UCSD-AML1 (cell line): ENCODE results near the gene SLIT2.

ENCODE experiments used
- DNase-seq: peaks from one replicate; lab custom pipeline; 2025; ENCODE audit not compliant: unreplicated experiment; lab: John Stamatoyannopoulos, UW

Gene SLIT2

DNA sequence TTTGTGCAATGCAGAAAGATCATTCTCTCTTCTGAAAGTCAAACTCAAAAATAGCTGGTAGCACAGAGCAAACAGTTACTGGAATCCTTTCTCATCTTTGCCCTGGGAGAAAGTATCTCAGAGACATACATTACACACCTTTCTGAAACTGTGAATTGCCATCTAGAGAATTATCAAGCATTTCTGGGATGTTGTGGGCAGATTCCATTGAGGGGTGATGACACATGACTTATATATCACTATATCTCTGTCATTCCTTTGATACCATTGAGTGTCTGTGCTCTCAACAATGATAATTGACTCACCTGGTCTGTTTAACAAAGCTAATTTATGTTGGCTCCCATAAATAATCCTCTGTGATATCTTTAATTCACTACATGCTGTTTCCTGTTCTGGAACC is 13.0 kb downstream of the SLIT2 start:
- DNase-seq = no peak

DNA sequence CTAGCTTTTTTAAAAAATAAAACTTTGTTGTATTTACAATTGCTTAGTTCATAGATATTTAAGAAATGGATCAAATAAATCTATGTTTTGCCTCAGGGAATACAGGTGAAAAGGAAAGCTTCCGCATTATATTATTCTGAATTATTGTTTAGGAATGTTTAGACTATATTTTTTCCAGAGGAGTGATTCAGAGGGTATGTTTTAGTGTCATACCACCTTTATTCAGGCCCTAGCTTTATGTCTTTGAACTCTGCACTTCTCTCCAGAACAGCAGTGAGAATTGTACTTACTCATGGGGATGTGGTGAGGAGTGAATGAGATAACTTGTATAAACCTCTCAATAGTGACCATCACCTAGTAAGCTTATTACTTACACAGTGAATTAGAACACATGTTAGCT is 14.0 kb downstream of the SLIT2 start:
- no peak for DNase-seq

DNA sequence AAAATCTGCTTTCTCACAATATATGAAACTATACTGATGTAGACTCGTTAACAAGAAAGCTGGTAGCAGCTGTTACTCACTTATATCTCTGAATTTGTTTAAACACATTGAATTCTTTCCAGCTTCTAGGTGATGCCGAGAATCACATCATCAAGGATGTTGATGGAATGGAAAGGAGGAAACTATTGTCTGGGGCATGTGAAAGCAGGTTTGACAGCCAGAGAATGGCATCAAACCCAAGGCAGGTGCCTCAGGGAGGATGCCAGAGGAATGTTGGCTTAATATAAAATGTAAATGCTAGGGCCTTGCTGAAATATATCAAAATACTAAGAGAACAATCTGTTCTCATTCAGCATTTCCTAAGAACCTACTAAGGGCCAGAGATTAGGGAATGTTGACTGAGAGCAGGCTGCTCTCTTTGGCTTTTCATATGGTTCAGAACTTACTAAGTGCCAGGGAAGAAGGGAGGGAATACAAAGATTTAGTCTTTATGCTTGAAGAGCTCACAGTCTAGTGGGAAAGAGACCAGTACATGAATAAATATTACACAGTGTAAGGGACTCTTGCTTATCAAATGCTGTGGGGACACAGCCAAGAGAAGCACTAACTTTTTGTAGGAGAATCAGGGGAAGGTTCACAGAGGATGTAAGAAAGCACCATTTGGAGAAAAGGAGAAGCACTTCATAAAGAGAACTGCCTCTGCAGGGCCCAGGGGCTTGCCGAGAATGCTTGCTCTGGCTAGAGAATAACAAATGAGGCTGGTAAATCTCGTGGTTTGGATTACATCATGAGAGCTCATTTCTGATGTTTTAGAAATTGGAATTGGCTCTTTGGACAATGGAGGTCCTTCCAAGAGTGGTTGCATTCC is 14.7 kb downstream of the SLIT2 start:
- DNase-seq = no peak

DNA sequence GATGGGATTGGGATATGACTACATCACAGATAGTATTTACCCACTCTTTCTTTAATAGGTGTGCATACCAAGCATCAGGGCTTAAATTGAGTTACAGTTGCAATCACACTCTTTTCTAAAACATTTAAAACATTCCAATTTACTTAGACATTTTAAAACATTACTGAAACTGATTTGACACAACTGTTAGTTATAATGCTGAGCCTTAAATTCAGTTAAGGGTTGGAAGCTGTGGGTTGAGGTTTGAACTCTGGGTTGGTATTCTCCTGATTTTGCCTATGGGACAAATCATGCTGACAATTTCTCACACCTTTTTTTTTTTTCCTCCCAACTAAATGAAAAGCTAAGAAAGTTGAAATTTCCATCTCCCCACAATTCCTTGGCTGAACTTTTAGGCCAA is 16.3 kb downstream of the SLIT2 start:
- no peak for DNase-seq

DNA sequence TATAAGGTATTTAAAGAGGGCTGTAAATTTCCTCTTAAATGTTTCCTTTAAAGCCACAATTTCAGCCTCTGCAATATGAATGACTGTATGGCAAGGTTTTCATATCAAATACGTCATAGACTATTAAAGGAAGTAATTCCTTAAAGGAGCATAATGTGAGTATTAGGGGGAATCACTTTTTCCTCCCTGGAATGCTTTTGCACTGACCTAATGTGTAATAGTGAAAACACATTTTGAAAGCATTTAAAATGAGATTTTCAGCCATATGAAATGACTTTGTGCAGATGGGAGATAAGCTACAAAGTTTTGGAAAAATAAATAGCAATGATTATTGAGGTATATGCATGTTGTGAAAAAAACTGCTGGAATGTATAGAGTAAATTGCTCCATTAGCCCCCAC is 17.6 kb downstream of the SLIT2 start:
- DNase-seq = no peak

DNA sequence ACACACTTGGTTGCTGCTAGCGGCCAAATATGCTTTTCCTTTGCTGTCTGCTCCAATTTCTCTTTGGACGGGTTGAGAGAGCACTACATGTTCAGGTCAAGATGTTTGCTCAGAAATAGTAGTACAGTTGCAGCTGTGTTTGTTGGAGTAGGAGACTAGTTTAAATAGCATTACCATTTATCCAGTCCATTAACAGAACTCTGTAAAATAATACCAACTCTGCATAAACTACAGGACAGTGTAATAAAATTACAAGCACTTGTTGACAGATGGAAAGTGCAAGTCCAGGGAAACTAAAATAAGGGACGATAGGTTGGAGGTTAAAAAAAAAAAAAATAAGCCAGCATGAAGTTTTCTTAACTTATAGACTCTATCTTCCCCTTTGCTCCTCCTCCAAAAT is 20.2 kb downstream of the SLIT2 start:
- DNase-seq = no peak

DNA sequence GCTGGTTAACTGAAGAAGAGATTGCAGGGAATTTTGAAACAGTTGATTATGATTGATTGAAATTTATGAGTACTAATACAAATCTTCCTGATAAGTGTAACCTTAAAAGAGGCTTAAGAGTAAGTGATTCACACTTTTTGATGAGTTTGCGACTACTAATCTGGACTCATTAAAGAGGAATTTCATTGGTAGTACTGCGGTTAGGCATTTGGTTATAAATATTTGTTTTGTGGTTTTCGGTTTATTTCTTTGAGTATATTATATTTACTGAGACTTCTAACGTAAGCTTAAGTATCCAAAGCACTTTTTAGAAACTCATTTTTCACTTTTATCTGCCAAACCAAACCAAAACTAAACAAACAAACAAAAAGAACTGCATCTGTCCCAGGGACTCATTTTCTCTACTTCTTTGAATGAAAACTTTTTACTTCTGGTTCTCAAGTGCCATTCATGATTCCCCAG is 20.7 kb downstream of the SLIT2 start:
- no peak for DNase-seq

DNA sequence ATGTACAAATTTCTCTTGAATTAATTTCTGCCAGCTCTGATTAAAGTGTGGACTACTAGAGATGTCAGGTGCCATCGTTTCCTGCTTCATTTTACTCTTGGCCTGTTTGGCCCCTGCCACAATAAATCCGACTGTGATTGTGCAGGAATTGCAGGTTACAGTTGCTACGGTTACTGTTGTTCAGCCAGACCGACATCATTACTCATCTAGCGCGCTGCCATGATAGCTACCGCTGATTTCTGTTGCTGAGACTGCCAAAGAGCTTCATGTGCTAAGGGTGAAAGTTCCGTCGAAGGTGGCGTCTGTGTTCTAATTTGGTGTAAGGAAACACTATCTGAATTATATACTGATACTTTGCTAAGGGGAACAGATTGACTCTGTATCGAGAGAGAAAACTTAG is 22.1 kb downstream of the SLIT2 start:
- DNase-seq = no peak

DNA sequence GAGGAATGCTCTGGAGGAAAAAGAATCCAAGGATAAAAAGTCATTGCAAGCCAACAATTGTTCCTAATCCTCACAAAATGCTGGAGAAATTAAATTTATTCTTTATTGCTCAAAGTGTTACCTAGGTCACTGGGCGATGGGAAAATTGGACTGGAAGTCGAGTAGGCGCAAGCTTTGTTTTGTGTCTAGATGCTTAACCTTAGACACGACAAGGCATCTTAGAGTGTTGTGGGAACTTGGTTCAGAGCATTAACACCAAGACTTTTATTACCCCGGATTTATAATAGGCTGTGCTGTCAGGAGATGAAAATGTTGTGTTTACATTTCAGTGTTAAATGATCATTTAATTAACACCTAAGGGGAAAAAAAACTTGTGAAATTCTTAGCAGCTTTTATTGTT is 25.1 kb downstream of the SLIT2 start:
- no peak for DNase-seq

DNA sequence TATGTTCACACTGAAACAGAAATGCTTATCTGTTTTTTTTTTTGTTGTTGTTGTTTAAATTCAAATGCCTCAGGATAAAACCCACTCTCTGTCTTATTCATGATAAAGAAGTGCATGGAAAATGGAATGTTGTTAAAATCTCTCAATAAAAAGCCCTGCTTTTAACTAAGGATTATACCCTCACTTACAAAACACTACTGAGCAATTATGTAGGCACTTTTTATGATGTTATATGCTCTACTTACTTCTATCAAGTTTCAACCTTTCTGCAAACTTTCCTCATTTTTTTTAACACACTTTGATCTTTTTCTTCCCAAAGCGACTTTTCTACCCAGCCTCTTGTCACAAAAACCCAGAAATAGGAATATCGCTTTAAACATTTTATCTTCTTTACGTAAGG is 26.5 kb downstream of the SLIT2 start:
- no peak for DNase-seq

DNA sequence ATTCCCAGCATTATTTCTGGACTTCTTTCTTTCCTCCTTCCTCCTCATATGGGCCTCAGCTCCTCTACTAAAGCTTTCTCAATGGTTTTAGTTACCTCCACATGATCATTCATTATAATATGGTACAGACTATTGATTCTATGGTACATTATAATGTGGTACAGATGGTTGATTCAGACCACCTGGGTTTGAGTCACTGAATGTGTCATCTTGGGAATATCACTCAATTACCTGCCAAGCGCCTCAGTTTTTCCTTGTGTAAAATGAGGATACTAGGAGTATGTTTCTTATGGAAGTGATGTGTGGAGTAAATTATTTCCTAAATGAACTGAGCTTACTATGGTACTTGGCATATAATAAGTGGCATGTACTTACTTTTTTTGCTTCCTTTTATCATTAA is 27.7 kb downstream of the SLIT2 start:
- DNase-seq = no peak

DNA sequence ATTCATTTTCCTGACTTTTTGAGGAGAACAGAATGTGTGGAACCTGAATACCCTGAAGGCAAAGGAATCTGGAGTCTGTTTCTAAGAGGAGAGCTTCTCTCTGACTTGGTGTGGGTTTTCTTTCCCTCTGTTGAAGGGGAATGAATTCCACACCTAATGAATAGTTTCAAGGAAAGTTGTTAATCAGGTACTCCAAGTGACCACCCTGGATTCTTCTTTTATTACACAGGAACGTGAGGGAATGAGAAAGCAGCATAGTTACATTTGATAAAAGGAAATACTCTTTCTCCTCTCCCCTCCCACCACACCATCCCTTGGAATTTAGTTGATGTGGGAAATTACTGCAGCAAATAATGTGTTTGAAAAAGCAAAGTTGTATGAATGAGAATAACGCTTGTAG is 29.7 kb downstream of the SLIT2 start:
- no peak for DNase-seq

DNA sequence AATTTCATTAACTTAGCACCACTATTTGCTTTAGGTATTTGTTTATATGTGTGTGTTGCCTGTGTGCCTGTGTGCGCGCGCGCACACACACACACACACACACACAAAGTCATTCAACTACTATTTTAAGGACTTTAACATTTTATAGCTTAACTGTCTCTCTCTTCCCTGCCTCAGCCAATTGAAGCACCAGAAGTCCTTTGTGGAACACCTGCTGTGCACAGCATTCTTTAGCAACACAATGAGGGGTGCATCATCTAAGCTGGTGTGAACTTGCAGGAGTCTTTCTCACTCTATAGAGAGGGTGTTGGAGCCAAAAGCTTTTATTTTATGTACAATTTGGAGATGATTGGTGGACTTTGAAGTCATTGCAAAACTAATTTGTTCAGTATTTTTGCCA is 31.3 kb downstream of the SLIT2 start:
- DNase-seq = no peak

DNA sequence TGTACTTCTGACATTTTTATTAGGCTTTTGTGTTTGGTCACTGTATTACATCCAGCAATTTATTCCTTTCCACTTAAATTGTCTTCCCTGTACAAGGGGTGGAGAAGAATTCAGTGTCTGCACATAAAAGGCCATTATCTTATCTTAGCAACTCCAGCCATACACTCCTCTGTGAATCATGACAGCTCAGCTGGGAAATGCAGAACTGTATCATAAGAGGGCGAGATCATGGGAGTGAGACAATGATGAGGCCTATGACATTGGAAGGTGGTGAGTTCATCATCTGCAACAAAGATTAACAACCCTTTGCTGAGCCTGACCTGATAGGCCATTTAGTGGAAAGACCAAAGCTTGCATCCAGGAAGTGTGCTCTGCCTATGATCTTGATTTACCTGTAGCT is 33.3 kb downstream of the SLIT2 start:
- no peak for DNase-seq

DNA sequence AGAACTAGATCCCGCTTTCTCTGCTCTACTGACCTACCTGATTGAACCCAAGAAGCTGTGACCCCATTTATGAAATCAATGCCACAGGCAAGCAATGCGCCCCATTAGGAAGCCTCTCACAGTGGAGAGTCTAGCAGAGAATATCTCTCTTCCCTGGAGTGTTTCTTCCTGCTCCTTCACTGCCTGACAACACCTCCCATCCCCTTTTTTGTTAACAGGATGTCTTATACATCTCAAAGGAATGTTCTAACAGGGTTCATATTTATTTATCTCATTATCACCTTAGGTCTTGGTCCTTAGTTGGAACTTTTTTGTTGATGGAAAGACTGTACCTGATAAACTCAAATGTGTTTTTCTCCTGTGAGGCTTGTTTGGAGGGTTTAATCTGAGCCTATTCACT is 35.5 kb downstream of the SLIT2 start:
- no peak for DNase-seq

DNA sequence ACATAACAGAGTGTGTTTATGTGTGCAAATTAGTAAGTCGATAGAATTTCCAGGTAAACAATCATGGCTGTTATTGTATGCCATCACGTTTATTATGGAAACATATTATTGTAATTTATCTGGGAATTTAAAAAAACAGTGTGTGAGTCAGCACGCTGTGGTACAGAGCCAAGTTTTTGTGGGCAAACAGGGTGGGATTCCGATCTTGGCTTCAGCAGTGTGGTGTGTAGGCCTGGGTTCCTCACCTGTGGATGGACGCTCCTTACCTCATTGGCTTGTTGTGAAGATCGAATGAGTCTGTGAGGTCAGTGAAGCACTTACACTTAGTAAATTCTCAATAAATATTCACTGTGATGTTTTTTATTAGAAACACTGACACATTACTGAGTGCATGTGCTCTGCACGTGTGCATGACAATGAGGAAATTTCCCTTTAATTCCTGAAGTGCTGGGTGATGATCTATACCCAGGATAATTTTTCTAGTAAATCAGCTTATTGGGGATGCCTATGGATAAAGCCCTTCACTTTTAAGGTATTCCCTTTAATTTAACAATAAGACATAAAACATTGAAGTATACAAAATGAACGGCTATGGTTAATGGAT is 36.4 kb downstream of the SLIT2 start:
- DNase-seq = no peak

DNA sequence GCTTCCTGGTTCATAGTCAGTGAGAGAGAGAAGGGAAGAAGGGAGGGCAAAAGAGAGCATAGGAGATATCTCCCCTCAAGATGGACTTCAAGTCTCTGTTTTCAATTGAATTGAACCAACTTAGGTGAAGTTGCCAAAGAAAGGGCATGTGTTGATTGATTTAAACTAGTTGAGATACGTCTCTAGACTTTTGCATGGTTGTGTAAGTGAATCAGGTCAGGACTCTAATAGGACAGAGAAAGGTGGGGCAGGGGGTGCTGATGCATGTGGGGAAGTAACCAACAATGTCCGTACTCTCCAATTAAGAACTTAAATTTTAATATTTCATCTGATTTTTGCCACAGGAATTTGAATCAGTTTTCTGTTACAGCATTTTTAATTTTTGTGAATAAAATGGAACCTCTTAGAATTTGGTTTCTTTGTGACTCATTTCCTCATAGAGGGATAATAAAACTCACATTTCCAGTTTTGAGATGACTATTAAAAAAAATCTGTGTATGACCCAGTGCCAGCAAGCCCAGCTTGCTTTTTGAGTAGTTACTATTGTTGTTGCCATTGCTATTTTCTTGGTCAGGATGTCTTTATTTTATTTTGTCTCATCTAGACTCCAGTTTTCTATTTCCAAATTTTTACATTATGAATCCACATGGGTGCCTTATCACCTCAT is 37.3 kb downstream of the SLIT2 start:
- DNase-seq = no peak

DNA sequence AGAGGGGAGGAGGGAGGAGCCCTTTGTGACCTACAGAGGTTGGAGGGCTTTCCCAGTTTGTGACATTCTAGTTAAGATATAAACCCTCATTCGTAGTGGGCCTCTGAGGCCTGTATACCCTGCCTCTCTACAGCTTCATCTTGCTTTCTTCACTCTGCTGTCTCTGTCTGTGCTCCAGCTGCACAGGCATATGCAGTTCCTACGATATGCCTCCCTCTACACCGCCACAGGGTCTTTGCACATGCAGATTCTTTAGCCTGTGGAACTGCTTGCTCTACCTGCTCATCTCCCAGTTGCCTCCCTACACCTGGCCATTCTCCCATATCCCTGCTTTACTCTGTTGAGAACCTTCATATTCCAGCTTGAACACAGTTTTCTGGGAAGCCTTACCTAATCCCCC is 38.1 kb downstream of the SLIT2 start:
- DNase-seq = no peak

DNA sequence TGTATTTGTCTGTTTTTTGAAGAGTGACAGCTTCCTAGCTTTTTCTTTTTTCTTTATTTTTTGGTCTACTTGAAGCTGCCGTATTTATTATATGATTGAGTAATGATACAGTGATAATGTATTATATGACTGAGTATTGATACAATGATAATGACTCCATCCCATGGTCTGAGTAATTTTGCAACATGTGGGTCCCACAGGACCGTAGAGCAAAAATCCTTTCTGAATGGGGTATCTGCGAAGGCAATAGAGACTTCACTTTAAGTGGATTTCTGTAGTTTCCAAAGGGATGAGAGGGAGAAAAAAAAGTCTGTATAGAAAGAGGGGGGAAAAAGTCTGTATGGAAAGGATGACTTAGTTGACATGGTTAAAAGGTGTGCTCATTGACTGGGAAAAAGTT is 41.0 kb downstream of the SLIT2 start:
- DNase-seq = no peak

DNA sequence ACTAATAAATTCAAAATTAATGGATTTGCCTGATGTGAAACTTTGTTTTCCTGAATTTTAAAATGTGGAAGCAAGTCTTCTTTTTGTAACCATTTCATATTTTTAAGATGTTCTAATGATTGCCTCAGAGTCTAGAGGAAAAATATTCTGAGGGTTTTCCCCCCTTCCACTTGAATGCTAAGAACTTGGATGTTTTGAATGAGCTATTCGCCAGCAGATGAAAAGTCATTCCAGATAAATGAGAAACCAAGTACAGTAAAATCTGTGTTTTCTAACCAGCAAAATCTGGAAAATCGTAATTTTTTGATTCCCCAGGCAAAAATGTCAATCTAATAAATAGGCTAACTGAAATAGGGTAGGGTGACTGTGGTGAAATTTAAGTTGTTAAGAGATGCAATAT is 45.6 kb downstream of the SLIT2 start:
- no peak for DNase-seq

DNA sequence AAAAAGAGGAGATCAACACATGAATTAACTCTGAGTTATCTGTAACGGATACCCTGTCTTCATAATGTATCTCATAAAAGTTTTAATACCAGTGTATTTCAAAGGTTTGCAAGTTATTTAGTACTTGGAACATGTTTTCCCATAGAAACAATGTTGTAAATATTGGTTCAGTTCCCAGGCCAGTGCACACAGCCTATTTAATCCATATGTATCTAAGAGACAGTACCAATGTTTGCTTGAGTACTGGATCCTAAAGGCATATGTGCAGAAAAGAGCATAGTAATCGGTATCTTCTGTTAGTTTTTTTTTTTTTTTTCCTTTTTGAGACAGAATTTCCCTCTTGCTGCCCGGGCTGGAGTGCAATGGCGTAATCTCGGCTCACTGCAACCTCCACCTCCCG is 46.1 kb downstream of the SLIT2 start:
- DNase-seq = no peak

DNA sequence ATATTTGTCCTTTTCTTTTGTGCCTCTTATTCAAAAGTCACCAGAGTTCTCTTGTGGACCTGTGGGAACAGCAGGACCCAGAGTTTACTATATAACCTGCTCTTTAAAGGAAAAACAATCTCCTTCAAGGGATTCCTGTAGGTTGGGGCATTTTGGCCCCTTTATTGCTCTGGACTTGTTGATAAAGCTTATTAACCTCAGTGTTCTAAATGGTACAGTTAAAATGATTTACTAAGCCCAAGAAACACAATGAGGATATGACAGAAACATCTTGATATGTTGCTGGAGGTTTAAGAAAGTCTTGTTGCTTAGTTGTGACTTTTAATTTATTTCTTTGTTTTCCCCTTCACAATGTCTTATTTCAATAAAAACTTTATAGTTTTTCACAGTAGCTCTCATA is 46.8 kb downstream of the SLIT2 start:
- no peak for DNase-seq
